ENCODE measurements around the gene PRUNE2.

GRCh38 chr9:76926324-76926741 is 20.4 kb upstream of the PRUNE2 start:
- TF ChIP-seq CTCF (IDR thresholded peaks at IDR 0.05) (no peak), POLR2A (IDR thresholded peaks at IDR 0.05) (no peak)

Measured in lower leg skin (tissue), 3 donors.